ENCODE results near the gene CACNB1.
"Not testable (repeated sequence)": the region's sequence is repeated elsewhere in the genome, so short reads cannot be mapped to it uniquely, and the experiment has no call there.

Gene CACNB1

DNA sequence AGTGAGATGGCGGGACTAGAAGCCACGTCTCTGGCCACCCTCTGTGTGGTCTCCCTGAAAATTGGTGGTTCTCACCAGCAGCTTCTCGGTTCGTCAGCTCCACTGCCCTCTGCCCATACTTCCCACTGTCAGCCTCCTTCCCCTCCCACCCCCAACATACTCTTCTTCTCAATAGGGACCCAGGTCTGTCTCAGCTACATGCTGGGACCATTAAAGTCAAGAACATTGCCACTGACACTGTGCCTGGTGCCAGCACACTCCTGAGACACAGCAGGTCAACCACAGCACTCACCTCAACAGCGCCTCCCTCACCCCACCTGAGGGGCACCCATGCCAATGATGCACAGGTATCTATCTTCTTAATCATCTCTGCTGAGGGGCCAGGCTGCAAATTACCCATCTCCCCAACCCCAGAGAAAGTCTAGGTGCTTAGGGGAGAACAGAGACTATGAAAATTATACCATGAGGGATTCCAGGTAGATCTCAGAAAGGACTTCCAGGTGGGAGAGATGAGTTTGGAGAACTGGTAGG is 47.3 kb downstream of the CACNB1 start:
- DNase-seq: no peak

DNA sequence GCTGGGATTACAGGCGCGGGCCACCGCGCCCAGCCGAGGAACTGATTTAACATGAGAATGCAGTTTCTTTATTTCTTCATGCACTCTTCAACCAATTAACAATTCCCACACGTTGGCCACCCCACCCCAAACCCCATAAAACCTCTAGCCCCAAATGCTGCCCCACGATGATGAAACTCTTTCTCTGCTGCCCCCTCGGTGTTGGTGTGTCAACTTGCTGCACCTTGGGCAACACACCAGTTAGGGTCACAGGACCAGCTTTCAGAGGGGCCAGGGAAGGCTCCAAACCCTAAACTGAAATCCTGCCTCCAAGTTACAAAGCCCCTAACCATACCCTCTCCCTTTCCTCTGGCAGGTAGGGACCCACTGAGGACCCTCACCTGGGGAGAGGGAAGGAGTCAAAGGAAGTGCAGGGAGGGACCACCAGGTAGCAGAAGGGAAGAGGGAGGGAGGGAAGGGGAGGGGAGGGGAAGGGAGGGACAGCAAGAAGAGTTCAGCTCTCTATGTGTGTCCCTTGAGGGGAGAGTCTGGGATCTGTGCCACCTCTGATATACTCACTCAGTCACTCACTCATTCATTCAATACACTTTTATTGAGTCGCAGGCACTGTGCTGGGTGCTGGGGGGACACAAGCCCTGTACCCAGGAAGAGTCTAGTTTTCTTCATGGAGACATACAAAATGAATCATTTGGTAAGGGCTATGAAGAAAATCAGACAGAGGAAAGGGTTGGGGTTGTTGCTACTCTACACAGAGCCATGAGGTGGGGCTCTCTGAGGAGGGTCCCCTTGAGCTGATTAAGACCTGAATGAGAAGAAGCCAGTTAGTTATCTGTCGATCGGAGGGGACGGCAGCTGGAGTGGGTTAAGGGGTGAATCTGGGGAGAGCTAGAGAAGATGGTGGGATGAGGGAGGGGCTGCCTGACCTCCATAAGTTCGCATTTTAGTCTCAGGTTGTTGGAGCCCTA is 50.0 kb downstream of the CACNB1 start:
- no peak for DNase-seq

DNA sequence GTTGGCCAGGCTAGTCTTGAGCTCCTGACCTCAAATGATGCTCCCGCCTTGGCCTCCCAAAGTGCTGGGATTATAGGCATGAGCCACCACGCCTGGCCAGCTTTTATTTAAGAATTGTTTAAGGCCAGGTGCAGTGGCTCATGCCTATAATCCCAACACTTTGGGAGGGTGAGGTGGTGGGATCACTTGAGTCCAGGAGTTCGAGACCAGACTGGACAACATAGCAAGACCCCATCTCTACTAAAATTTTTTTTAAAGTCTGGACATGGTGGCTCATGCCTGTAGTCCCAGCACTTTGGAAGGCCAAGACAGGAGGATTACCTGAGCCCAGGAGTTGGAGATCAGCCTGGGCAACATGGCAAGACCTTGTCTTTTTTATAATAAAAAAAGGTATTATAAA is 51.2 kb downstream of the CACNB1 start:
- no peak for DNase-seq

DNA sequence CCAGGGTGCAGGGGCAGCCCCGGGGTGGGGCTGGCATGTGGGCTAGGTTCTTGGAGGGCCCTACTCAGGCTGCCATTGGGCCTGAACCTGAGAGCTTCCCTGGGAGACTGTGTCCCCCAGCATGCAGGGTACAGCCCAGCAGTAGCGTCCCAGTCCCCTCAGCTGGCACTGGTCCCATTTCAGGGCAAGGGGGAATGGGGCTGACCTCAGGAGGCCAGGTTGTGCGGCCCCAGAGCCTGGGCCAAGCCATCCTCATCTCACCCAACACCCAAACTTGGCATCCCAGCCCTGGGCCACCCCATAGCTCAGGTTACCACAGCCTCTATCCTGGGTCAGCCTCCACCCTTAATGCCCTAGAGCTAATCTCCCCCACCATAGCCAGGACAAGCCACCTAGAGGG is 52.3 kb downstream of the CACNB1 start:
- DNase-seq: no peak

DNA sequence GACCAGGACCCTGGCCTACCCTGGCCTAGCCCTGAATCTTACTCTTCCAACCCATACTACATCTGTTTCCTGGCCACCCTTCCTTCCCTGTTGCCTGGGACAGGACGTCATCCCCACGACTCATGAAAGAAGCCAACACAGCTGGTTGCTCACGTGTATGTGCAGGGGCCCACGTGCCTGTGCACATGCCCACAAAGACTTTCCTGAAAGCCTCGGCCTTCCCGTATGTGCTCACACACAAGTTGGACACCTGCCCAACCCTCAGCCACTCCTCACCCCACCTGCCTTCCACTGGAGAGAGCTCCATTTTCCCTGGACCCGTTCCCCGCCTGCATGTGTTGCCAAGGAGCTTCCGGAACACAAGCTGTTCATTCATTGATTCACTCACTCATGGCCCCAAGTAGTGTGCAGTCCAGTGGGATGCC is 53.0 kb downstream of the CACNB1 start:
- no peak for DNase-seq

DNA sequence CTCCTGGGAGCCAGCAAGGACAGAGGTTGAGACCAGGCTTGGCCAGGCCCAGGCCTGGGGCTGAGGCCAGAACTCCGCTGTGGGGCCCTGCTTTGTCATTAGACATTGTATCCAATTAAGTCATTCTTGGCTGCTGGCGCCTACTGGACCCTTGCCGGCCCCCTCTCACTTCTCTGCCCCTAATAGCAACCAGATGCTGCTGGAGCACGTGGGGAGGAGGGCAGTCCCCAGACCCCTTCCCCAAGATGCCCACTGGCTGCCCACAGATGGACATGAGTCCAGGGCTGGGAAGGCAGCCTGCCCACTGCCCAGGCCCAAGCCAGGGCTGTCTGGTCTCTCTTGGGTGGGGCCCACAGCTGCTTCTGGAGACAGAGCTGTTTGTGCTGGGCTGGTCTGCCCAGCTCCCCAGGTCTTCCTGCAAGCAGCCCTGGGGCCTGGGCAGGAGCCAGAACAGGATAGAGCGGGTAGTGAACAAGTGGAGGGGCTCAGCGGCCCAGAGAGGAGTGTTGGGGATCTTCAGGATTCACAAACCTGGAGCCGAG is 53.8 kb downstream of the CACNB1 start:
- no peak for DNase-seq

DNA sequence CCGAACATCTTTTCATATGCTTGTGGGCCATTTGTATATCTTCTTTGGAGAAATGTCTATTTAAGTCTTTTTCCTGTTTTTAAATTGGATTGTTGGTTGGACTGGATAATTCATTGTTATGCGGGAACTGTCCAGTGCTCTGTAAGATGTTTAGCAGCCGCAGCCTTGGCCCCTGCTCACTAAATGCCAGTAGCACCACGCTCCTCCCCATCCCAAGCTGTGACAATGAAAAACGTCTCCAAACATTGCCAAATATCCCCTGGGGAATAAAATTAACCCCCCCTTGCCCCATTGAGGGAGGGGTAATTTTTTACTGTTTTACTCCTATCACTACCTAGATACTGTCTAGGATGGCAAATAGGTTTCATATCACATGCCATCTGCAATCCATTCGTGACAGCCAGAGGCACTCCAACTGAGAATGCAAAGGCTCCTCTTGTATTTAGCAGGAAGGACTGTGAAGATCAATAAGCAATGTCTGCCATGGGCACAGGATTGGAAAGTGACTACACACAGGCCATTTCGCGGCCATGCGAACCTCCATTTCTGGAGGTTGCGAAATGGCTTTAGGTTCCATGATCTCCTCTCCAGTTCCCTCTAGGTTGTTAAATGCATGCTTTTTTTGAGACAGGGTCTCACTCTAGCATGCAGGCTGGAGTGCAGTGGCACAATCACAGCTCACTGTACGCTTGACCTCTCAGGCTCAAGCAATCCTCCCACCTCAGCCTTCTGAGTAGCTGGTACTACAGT is 55.4 kb downstream of the CACNB1 start:
- DNase-seq: no peak

DNA sequence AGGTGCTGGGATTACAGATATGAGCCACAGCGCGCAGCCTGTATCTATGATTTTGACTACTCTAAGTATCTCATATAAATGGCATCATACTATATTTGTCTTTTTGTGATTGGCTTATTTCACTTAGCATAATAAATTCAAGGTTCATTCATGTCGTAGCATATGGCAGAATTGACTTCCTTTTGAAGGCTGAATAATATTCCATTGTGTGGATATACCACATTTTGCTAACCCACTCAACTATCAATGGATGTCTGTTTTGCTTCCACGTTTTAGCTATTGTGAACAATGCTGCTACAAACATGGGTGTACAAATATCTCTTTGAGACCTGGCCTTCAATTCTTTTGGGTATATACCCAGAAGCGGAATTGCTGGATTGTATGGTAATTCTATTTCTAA is 56.2 kb downstream of the CACNB1 start:
- DNase-seq: no peak

DNA sequence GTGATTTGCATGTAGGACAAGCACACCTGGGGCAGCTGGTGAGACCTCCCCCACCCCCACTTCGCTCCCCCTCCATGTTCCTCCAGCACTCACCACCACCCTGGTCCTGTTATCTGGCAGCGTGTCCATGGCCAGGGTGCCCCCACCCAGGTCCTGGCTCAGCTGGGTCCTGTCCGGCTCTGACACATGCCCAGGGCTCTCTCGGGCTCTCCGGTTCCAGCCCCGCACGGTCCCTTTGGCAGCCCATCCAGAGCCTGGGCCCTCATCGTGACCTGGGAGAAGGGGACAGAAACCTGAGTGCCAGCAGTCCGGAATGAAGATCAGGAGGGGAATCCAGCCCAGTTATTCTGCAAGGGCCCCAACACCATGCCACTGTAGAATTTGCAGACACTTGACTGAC is 57.9 kb downstream of the CACNB1 start:
- no peak for DNase-seq

DNA sequence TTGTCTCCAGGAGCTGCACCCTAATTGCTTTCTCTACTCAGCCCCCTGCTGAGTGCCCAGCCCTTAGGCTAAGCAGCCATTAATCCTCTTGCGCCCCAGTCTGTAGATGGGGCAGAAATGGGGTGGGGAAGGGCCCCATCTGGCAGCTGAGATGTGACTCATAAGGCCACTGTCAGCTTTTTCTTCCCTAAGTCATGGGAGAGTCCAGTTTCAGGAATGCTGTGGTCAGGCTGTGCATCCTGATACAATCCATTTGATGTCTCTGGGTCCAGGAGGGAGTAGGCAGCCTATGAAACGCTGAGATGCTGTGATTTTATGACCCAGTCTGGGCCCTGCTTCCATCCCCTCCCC is 58.3 kb downstream of the CACNB1 start:
- no peak for DNase-seq

DNA sequence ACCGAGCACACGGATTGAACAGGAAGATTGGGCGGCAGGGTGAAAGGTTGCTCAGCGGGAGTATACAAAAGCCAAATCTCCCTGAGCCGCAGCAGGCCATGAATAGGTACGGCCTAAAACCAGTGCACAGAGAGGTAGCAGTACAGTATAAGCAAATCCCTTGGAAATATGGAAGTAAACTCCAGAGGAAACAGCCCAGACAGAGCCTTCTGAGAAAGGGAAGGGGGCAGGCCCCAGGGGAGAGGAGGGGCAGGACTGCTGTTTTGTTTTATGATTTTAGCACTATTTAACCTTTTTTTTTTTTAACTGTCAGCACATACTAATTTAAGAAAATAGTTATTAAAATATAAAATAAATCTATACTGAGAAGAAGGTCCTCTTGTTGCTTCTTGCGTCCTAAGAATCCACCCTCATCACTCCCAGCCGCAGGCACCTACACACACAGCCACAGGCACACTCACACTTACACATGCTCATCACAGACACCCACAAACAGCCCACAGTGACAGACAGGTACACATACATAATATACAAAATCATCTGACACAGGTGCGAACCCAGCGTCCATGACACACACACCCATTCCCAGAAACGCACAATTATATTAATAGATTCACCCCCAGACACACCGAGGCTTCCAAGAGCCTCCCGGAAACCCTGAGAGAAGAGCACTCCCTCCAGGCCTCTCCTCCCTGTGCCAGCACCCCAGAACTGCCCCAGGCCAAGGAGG is 58.9 kb downstream of the CACNB1 start:
- no peak for DNase-seq

DNA sequence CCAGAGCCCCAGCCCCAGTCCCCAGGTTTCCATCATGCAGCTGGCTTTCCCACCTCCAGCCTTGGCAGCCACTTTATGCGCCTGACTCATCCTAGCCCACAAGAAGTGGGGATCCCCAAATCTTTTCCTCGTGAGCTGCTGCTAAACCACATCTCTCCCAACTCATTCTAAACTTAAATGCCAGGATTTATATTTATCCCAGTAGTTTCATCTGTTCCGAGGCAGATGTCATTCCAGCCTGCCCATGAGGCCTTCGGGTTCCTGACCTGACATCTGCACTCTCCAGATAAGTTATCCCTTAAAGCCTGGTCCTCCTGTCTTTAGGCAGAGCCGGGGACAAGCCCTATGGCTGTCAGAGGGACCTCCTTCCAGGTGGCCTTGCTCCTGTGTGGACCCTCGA is 62.6 kb downstream of the CACNB1 start:
- no peak for DNase-seq

DNA sequence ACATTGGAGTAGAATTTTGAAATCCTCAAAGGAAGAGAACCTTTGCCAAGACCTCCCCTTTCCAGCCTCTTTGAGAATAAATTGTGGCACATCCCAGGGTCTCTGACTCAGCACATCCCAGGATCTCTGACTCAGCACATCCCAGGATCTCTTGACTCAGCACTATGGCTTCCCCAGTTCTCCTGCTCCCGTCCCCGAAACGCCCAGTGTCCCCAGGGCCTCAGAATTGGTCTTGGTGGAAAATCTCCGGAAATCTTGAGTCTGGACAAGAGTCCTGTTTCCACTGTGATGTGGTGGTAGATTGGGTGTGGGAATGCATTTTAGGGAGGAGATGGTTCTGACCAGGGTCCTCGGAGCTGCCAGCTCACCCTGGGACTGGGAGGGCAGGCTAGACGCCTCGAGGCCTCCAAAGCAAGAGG is 65.3 kb downstream of the CACNB1 start:
- no peak for DNase-seq

DNA sequence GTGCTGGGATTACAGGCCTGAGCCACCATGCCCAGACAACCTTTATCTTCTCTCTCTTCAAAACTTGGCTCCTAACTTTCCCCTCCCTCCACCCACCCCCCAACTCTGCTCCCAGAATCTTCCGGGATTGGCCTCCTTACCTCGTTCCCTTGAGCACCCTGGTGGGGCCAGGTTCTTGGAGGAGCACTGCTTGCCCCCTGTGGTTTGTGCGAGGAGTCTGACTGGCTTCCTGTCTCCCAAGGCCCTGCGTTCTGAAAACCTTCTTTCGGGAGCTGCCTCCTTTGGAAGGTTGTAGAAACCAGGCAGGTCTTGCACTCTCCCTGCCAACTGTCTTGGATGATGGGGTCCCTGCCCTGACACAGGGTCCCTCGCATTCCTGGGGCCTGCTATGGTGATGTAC is 65.9 kb downstream of the CACNB1 start:
- no peak for DNase-seq

DNA sequence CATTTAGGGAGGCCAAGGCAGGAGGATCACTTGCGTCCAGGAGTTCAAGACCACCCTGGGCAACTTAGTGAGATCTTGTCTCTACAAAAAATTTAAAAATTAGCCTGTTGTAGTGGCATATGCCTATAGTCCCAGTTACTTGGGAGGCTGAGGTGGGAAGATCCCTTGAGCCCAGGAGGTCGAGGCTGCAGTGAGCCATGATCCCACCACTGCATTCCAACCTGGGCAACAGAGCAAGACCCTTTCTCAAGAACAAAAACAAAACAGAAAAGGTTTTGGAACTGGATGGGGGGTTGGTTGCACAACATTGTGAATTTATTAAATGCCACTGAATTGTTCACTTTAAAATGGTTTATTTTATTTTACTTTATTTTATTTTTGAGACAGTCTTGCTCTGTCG is 67.3 kb downstream of the CACNB1 start:
- DNase-seq: no peak

DNA sequence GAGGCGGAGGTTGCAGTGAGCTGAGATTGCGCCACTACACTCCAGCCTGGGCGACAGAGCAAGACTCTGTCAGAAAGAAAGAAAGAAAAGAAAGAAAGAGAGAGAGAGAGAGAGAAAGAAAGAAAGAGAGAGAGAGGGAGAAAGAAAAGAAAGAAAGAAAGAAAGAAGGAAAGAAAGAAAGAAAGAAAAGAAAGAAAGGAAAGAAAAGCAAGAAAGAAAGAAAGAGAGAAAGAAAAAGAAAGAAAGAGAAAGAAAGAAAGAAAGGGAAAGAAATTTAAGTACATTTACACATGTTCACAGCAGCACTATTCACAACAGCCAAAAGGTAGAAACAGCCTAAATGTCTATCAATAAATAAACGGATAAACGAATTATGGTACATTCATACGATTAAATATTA is 67.9 kb downstream of the CACNB1 start:
- DNase-seq: not testable (repeated sequence)

DNA sequence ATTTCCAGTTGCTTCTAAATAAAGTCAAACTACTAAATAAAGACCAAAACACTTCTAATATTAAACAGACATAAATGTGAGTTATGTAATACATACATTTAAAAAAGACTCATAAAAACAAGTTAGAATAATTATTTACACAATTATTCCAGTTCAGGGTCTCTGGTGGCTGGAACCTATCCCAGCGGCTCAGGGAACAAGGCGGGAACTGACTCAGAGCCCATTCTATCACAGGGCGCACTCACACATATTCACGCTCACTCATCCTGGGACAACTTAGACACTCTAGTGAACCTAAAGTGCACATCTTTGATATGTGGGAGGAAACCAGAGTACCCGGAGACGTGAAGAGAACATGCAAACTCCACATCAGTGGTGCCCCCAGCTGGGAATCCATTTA is 71.0 kb downstream of the CACNB1 start:
- DNase-seq: no peak

DNA sequence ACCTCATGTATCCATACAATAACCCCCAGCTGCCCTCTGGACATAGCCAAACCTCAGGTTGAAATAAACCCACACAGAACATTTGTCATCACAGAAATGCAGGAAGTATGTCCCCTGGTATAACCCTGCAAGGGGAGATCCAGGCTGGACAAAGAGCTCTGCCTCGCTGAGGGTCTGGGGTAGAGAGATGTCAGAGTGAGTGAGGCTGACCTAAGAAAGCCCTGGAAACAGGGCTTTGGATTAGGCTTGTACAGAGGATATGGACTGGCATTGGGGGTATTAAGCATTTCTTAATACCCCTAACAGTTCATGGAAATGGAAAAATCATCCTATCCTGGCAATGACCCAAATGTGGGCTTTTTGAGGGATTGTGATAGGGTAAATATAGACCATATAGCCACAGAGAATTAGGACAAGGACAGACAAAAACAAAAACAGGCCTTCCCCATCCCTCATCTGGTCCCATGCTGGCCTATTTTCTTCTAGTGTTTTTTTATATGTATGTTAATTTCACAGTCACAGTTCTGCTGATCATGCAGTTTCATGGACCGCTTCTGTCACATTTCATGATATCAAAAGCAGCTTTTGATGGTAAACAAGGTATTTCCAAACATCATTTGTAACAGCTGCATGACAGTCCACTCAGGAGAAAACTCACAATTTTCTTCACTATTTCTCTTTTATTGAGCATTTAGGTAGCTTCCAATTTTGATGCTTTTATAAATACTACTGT is 72.2 kb downstream of the CACNB1 start:
- no peak for DNase-seq

DNA sequence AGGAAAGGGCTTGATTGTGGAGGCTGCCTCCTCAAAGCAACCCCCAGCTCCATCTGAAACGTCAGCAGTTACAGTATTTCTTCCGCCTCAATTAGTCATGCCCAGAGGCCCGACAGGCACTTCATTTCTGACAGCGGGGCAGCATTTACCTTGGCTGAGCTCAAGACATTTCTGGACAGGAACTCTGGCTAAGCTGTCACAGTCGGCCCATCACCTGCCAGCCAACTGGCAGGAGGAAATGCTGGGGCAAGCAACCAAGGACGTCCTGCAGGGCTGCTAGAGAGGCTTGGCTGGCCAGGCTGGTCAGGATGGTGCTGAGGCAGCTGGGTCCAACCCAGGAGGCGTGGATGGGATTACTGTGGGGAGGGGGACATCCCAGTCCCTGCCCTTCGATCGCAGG is 73.8 kb downstream of the CACNB1 start:
- DNase-seq: no peak
